Omental fat pad (tissue), 4 donors: ENCODE measurements around the gene NTSR2. TPM values are rescaled to one million over a fixed set of nuclear protein-coding genes. Genes with fewer than 3 reads are reported as not detected.

ENCODE experiments used
- ATAC-seq: fragments of 150-250 bp; one replicate; pipeline ENCODE4 v1.9.1; 2016; ENCODE audit warnings: mild to moderate bottlenecking, moderate library complexity; ENCODE audit not compliant: low FRiP score
- DNase-seq: peaks from one replicate; pipeline ENCODE4 v3.0.0-alpha.2; 2019; ENCODE audit warnings: low spot score
- CTCF ChIP-seq, 3 donors: fragments of 450-650 bp; IDR thresholded peaks; one replicate each; pipeline ENCODE4 v1.5.1; 2016 to 2017; ENCODE audit warnings: antibody characterized with exemption in 3 of 3, mild to moderate bottlenecking in 3 of 3, moderate library complexity in 2 of 3
- total RNA-seq, 4 donors: library from RNA; depleted of rRNA; stranded (reverse); fragments of >200 nt; gene quantifications; one replicate each; pipeline ENCODE4 v1.1.0, GENCODE V29; 2016

Gene NTSR2
- total RNA-seq, 4 donors from 2014 or later = 0.28 to 1.6 TPM; not detected in 2

- ATAC-seq (no peak), DNase-seq (no peak)
- no peak for TF ChIP-seq CTCF (IDR thresholded peaks at IDR 0.05)
These were observed 20.9 kb downstream of the NTSR2 start for GRCh38 chr2:11649093-11649492.

- no peak for ATAC-seq
- TF ChIP-seq CTCF (IDR thresholded peaks at IDR 0.05) = no peak
- no peak for DNase-seq
These were observed 22.0 kb downstream of the NTSR2 start for GRCh38 chr2:11647834-11648600.

DNA sequence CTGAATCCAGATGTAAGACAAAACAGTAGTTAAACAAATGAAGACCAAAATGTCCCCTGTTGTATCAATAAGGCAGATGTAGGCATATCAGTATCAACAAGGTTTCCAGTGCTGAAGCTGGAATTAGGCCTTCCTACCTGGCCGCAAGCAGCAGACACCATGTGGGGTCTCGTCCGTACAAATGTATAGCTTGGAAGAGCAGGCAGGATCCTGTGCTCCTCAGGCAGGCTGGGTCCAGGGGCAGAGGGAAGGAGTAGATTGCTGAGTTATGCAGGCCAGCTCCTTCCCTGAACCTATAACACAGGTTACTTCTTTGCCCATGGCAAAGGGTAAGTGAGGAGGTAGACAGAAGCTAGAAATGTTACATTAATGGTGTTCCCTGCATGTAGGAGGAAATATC, 23.5 kb downstream of the NTSR2 start:
- TF ChIP-seq CTCF (IDR thresholded peaks at IDR 0.05) = no peak
- ATAC-seq (no peak), DNase-seq (no peak)

DNA sequence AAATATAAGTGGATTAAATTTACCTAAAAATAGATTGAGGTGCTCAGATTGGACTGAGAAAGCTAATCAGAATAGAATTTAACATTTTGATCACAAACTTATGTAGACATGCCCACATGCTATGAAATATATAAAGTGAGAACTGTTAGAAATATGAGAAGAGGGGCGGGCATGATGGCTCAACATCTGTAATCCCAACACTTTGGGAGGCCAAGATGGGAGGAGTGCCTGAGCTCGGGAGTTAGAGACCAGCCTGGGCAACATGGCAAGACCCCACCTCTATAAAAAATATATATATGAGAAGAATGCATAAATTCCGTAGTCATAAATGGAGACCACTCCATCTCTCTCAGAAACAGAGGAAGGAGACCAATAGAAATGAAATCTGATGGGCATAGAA, 25.7 kb downstream of the NTSR2 start:
- ATAC-seq (no peak), DNase-seq (no peak)
- TF ChIP-seq CTCF (IDR thresholded peaks at IDR 0.05) = no peak

- TF ChIP-seq CTCF (IDR thresholded peaks at IDR 0.05) = no peak
- DNase-seq (no peak), ATAC-seq (no peak)
These were observed 27.0 kb downstream of the NTSR2 start for GRCh38 chr2:11642972-11643371.

DNA sequence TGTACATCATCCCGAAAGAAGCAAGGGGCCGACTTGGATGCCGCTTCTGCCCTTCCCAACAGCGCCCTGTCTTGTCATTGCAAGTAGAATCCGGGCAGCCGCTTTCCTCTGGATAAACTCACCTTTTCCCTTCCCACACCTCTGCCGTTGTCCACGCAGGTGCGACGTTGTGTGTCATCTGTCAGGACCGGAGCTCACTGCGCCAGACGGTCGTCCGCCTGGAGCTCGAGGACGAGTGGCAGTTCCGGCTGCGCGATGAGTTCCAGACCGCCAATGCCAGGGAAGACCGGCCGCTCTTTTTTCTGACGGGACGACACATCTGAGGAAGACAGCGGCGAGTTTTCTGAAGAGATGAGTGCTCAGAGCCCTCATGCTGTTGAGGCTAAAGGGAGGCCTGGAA, 29.9 kb downstream of the NTSR2 start:
- no peak for TF ChIP-seq CTCF (IDR thresholded peaks at IDR 0.05)
- no peak for ATAC-seq
- no peak for DNase-seq

- no peak for ATAC-seq
- TF ChIP-seq CTCF (IDR thresholded peaks at IDR 0.05) = no peak
- no peak for DNase-seq
These were observed 30.5 kb downstream of the NTSR2 start for GRCh38 chr2:11639503-11639902.
